OCI-LY1 (cell line): ENCODE results near the gene FARP1.
"Not testable (repeated sequence)": the region's sequence is repeated elsewhere in the genome, so short reads cannot be mapped to it uniquely, and the experiment has no call there.

Experiments used
- H2AFZ ChIP-seq: fragments of 200-600 bp; sonication (generic), shearing (Covaris generic); 2 replicates; pipeline ENCODE4 v1.6.0; 2014; ENCODE audit warnings: antibody characterized with exemption, mild to moderate bottlenecking, low read length
- H3F3A ChIP-seq: fragments of 200-600 bp; sonication (generic), shearing (Covaris generic); 2 replicates; pipeline ENCODE4 v1.6.0; 2014; ENCODE audit warnings: mild to moderate bottlenecking, antibody characterized with exemption, low read length, moderate library complexity; ENCODE audit not compliant: insufficient read depth
- H3K27ac ChIP-seq: fragments of 200-600 bp; sonication (generic); 2 replicates; pipeline ENCODE4 v1.5.1; 2014; ENCODE audit warnings: low read length, mixed run types, mild to moderate bottlenecking, low read depth; ENCODE audit not compliant: poor library complexity, severe bottlenecking
- H3K27me3 ChIP-seq: fragments of 200-600 bp; sonication (generic); 2 replicates; pipeline ENCODE4 v1.6.0; 2014; ENCODE audit warnings: antibody characterized with exemption, mild to moderate bottlenecking, low read length, moderate library complexity; ENCODE audit not compliant: insufficient read depth
- H3K36me3 ChIP-seq: fragments of 200-600 bp; sonication (generic); 2 replicates; pipeline ENCODE4 v1.6.1; 2014; ENCODE audit warnings: mild to moderate bottlenecking, antibody characterized with exemption, low read length, moderate library complexity, mixed read lengths; ENCODE audit not compliant: insufficient read depth
- H3K4me1 ChIP-seq: fragments of 200-600 bp; sonication (generic); 2 replicates; pipeline ENCODE4 v1.5.1; 2014; ENCODE audit warnings: mild to moderate bottlenecking, low read length, moderate library complexity; ENCODE audit not compliant: insufficient read depth, severe bottlenecking
- H3K4me2 ChIP-seq: fragments of 200-600 bp; sonication (generic), shearing (Covaris generic); 2 replicates; pipeline ENCODE4 v1.6.1; 2014; ENCODE audit warnings: low read length
- H3K4me3 ChIP-seq: fragments of 200-600 bp; sonication (generic); 2 replicates; pipeline ENCODE4 v1.5.1; 2014; ENCODE audit warnings: low read length, low read depth, mild to moderate bottlenecking, mixed read lengths; ENCODE audit not compliant: poor library complexity, severe bottlenecking
- H3K79me2 ChIP-seq: fragments of 200-600 bp; shearing (Covaris generic); 2 replicates; pipeline ENCODE4 v1.6.1; 2016; ENCODE audit warnings: mixed run types, low read length, mixed read lengths; ENCODE audit not compliant: insufficient read depth
- H3K9ac ChIP-seq: fragments of 200-600 bp; sonication (generic), shearing (Covaris generic); 2 replicates; pipeline ENCODE4 v1.6.1; 2014; ENCODE audit warnings: mild to moderate bottlenecking, low read length, mixed read lengths
- H3K9me2 ChIP-seq: fragments of 200-600 bp; sonication (generic), shearing (Covaris generic); 2 replicates; pipeline ENCODE4 v1.6.1; 2014; ENCODE audit warnings: low read depth, mild to moderate bottlenecking, low read length, mixed read lengths
- H3K9me3 ChIP-seq: fragments of 200-600 bp; shearing (Covaris generic); 2 replicates; pipeline ENCODE4 v1.6.1; 2014; ENCODE audit warnings: low read length, mixed read lengths
- H4K20me1 ChIP-seq: fragments of 200-600 bp; sonication (generic), shearing (Covaris generic); 2 replicates; pipeline ENCODE4 v1.6.0; 2016; ENCODE audit warnings: mild to moderate bottlenecking, low read length; ENCODE audit not compliant: insufficient read depth
- CTCF ChIP-seq: fragments of 200-600 bp; sonication (generic), shearing (Covaris generic); IDR thresholded peaks from 2 replicates; pipeline ENCODE4 v1.5.1; 2017; ENCODE audit warnings: mild to moderate bottlenecking, antibody characterized with exemption, low read length, moderate library complexity, mixed read lengths
- EZH2 ChIP-seq: fragments of 200-600 bp; sonication (generic), shearing (Covaris generic); IDR thresholded peaks from 2 replicates; pipeline ENCODE4 v1.8.0; 2017; ENCODE audit warnings: borderline replicate concordance, mixed run types, mild to moderate bottlenecking, antibody characterized with exemption, low read length, moderate library complexity, mixed read lengths

FARP1 gene

GRCh38 chr13:98366959-98367358, 224.1 kb downstream of the FARP1 start:
- no peak overlapping the region for H3K27ac ChIP-seq
- no peak overlapping the region for H2AFZ ChIP-seq
- TF ChIP-seq CTCF (no peak), EZH2 (no peak)
- no peaks in the 10 kb centered on the region for H4K20me1 ChIP-seq
- H3K4me2 ChIP-seq: no peak overlapping the region
- H3F3A ChIP-seq: no peaks in the 10 kb centered on the region
- peaks cover 8% of the 10 kb centered on the region; the same call in 1 of the 2 replicates for H3K27me3 ChIP-seq
- no peak overlapping the region for H3K4me3 ChIP-seq
- no peaks in the 10 kb centered on the region for H3K79me2 ChIP-seq
- H3K4me1 ChIP-seq: no peaks in the 10 kb centered on the region
- H3K9me3 ChIP-seq: no peaks in the 10 kb centered on the region
- H3K9me2 ChIP-seq: no peaks in the 10 kb centered on the region
- H3K9ac ChIP-seq: no peak overlapping the region
- no peaks in the 10 kb centered on the region for H3K36me3 ChIP-seq

GRCh38 chr13:98368019-98368418, 225.1 kb downstream of the FARP1 start:
- Histone ChIP-seq H3K4me3 (no peak overlapping the region), H3K4me2 (no peak overlapping the region)
- TF ChIP-seq EZH2: no peak
- no peak for TF ChIP-seq CTCF

GRCh38 chr13:98369520-98369919, 226.6 kb downstream of the FARP1 start:
- H3K27ac ChIP-seq, H4K20me1 ChIP-seq, H2AFZ ChIP-seq, H3K36me3 ChIP-seq, H3K9me2 ChIP-seq, H3K27me3 ChIP-seq, H3K9me3 ChIP-seq, H3F3A ChIP-seq, H3K4me2 ChIP-seq, H3K9ac ChIP-seq, H3K4me1 ChIP-seq, H3K79me2 ChIP-seq, H3K4me3 ChIP-seq: not testable (repeated sequence)

More at GRCh38 chr13:98368019-98368418, 225.1 kb downstream of the FARP1 start:
- Histone ChIP-seq H3F3A (no peaks in the 10 kb centered on the region), H3K79me2 (no peaks in the 10 kb centered on the region), H3K4me1 (no peaks in the 10 kb centered on the region), H3K9me2 (no peaks in the 10 kb centered on the region), H3K9ac (no peak overlapping the region), H3K36me3 (no peaks in the 10 kb centered on the region), H4K20me1 (no peaks in the 10 kb centered on the region), H2AFZ (no peak overlapping the region), H3K27me3 (no peaks in the 10 kb centered on the region; the same call in 1 of the 2 replicates), H3K9me3 (no peaks in the 10 kb centered on the region), H3K27ac (no peak overlapping the region)

GRCh38 chr13:98370261-98370660, 227.4 kb downstream of the FARP1 start:
- H3K9me2 ChIP-seq: no peaks in the 10 kb centered on the region
- H3K27me3 ChIP-seq: no peaks in the 10 kb centered on the region
- H4K20me1 ChIP-seq: no peaks in the 10 kb centered on the region
- H3F3A ChIP-seq: no peaks in the 10 kb centered on the region
- H3K27ac ChIP-seq: no peak overlapping the region
- H3K4me3 ChIP-seq: no peak overlapping the region
- no peaks in the 10 kb centered on the region for H3K36me3 ChIP-seq
- no peaks in the 10 kb centered on the region for H3K79me2 ChIP-seq
- no peaks in the 10 kb centered on the region for H3K9me3 ChIP-seq
- H2AFZ ChIP-seq: no peak overlapping the region
- TF ChIP-seq EZH2: no peak
- no peak for TF ChIP-seq CTCF
- no peak overlapping the region for H3K4me2 ChIP-seq
- H3K4me1 ChIP-seq: no peaks in the 10 kb centered on the region
- H3K9ac ChIP-seq: no peak overlapping the region
